DMS114 treated with DMSO at 0.1 percent for 48 hours (cell line): Measurements from ENCODE around the gene CAMTA1.
A peak's percentile ranks its signal among the peaks of the same experiment; 100 is the strongest.

ENCODE experiments used
- DNase-seq: peaks from one replicate; lab custom pipeline; 2025; ENCODE audit not compliant: unreplicated experiment; lab: John Stamatoyannopoulos, UW

CAMTA1 gene

GRCh38 chr1:7716506-7716905, 931.3 kb downstream of the CAMTA1 start:
- no peak for DNase-seq

GRCh38 chr1:7717748-7718368, 932.6 kb downstream of the CAMTA1 start:
- DNase-seq, result no peak

- no peak for DNase-seq
Observed at GRCh38 chr1:7719468-7720094, 934.3 kb downstream of the CAMTA1 start.

GRCh38 chr1:7721940-7722669, 936.9 kb downstream of the CAMTA1 start:
- DNase-seq, result no peak

GRCh38 chr1:7722670-7723012, 937.4 kb downstream of the CAMTA1 start:
- no peak for DNase-seq

GRCh38 chr1:7726623-7727022, 941.4 kb downstream of the CAMTA1 start:
- no peak for DNase-seq

GRCh38 chr1:7727809-7728471, 942.7 kb downstream of the CAMTA1 start:
- no peak for DNase-seq

GRCh38 chr1:7729761-7730160, 944.5 kb downstream of the CAMTA1 start:
- no peak for DNase-seq

- no peak for DNase-seq
Observed at GRCh38 chr1:7732331-7732730, 947.1 kb downstream of the CAMTA1 start.

GRCh38 chr1:7733276-7733675, 948.0 kb downstream of the CAMTA1 start:
- no peak for DNase-seq

- no peak for DNase-seq
Observed at GRCh38 chr1:7738044-7738443, 952.8 kb downstream of the CAMTA1 start.

GRCh38 chr1:7743346-7743745, 958.1 kb downstream of the CAMTA1 start:
- no peak for DNase-seq

GRCh38 chr1:7744882-7745281, 959.6 kb downstream of the CAMTA1 start:
- no peak for DNase-seq

- DNase-seq, result no peak
Observed at GRCh38 chr1:7745783-7746182, 960.5 kb downstream of the CAMTA1 start.

GRCh38 chr1:7747605-7748004, 962.4 kb downstream of the CAMTA1 start:
- DNase-seq, result no peak

GRCh38 chr1:7749126-7749525, 963.9 kb downstream of the CAMTA1 start:
- DNase-seq, result no peak

GRCh38 chr1:7751174-7751573, 965.9 kb downstream of the CAMTA1 start:
- no peak for DNase-seq

- DNase-seq, result peak; percentile 62
Observed at GRCh38 chr1:7752512-7753417, 967.5 kb downstream of the CAMTA1 start.

GRCh38 chr1:7753641-7754040, 968.4 kb downstream of the CAMTA1 start:
- DNase-seq, result no peak

GRCh38 chr1:7754234-7754633, 969.0 kb downstream of the CAMTA1 start:
- DNase-seq, result no peak

GRCh38 chr1:7755448-7755847, 970.2 kb downstream of the CAMTA1 start:
- DNase-seq, result peak; percentile 57
